Fibroblast of villous mesenchyme (primary cell): ENCODE data around the gene IMPG2. TPM values are rescaled to one million over a fixed set of nuclear protein-coding genes. Genes with fewer than 3 reads are reported as not detected.

Source experiments
- DNase-seq: peaks from one replicate; pipeline ENCODE4 v3.0.0-alpha.2; 2010; ENCODE audit warnings: low read depth
- H3K4me3 ChIP-seq: 2 replicates; pipeline ENCODE4 v1.5.1; 2011; ENCODE audit warnings: low read depth, mild to moderate bottlenecking, low read length
- CTCF ChIP-seq: IDR thresholded peaks from 2 replicates; pipeline ENCODE4 v1.5.1; 2012; ENCODE audit warnings: low read depth, mild to moderate bottlenecking, low read length; ENCODE audit not compliant: insufficient read depth
- total RNA-seq: library from RNA; depleted of rRNA; stranded (reverse); fragments of >200 nt; gene quantifications from 2 replicates; pipeline ENCODE4 v1.2.3, GENCODE V29; 2012

IMPG2 gene
- total RNA-seq, 1 donor, result 0.43 TPM

DNA sequence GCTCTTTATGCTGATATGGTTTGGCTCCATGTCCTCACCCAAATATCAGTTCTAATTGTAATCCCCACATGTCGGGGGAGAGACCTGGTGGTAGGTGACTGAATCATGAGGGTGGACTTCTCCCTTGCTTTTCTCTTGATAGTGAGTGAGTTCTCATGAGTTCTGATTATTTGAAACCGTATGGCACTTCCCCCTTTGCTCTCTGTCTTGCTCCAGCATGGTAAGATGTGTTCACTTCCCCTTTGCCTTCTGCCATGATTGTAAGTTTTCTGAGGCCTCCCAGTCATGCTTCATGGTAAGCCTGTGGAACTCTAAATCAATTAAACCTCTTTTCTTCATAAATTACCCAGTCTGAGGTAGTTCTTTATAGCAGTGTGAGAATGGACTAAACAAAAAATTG, 107.6 kb downstream of the IMPG2 start:
- no peak for DNase-seq
- H3K4me3 ChIP-seq, result no peak overlapping the region
- no peak for TF ChIP-seq CTCF

DNA sequence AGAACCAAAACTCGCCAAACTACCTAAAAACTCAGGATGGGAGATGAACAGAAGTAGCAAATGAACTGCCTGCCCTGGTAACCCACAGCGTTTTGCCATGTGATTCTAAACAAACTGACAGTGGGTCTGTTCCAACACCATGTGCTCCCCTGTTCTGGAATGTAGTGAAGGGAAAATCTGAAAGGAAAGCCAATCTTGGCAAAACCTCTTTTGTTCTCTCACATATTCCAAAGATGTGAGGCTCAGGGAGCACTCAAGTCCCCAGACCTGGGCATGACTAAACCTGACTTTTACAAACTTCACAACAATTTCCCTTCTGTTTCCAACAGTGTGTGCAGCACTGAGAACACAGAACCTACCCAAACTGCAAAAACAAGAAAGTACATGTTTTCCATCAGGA, 116.1 kb downstream of the IMPG2 start:
- no peak for TF ChIP-seq CTCF
- no peak for DNase-seq
- H3K4me3 ChIP-seq, result no peak overlapping the region

DNA sequence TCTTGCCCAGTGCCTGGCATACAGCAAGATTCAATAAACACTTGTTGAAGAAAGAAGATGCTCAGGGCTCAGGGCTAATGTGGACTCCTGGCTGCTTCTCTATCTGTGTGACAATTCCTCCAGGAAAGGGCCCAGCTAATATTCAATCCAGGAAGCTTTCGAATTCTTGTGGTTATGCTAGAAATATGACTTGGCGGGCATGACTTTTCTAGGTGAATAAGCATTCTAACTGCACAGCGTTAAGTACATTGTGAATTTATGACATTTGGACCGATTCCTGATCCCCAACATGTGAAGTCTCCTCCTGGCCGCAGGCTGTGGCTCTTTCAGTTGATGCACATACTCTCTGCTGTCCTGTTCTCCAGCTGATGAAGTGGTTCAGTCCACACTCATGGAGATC, 117.0 kb downstream of the IMPG2 start:
- TF ChIP-seq CTCF, result no peak
- H3K4me3 ChIP-seq, result no peak overlapping the region
- no peak for DNase-seq

- H3K4me3 ChIP-seq, result no peak overlapping the region
- TF ChIP-seq CTCF, result no peak
- no peak for DNase-seq
Observed at GRCh38 chr3:101202640-101203039, 117.7 kb downstream of the IMPG2 start.

- H3K4me3 ChIP-seq, result no peak overlapping the region
- peak; percentile 22 for DNase-seq
- TF ChIP-seq CTCF, result no peak
Observed at GRCh38 chr3:101200461-101200860, 119.9 kb downstream of the IMPG2 start.

- no peak overlapping the region for H3K4me3 ChIP-seq
- DNase-seq, result peak; percentile 76
- peak; percentile 73 for TF ChIP-seq CTCF
Observed at GRCh38 chr3:101195951-101196713, 124.2 kb downstream of the IMPG2 start.

DNA sequence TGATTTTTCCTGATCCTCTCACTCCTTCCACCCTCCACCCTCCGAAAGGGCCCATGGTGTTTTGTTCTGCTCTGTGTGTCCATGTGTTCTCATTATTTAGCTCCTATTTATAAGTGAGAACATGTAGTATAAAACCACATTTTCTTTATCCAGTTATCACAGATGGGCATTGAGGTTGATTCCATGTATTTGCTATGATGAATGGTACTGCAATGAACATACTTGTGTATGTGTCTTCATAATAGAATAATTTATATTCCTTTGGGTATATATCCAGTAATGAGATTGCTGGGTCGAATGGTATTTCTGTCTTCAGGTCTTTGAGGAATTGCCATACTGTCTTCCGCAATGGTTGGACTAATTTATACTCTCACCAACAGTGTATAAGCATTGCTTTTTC, 126.0 kb downstream of the IMPG2 start:
- DNase-seq, result no peak
- H3K4me3 ChIP-seq, result no peak overlapping the region
- TF ChIP-seq CTCF, result no peak
